ENCODE measurements around the gene GAB2.
"Not testable (repeated sequence)": the region's sequence is repeated elsewhere in the genome, so short reads cannot be mapped to it uniquely, and the experiment has no call there.

Gene GAB2

DNA sequence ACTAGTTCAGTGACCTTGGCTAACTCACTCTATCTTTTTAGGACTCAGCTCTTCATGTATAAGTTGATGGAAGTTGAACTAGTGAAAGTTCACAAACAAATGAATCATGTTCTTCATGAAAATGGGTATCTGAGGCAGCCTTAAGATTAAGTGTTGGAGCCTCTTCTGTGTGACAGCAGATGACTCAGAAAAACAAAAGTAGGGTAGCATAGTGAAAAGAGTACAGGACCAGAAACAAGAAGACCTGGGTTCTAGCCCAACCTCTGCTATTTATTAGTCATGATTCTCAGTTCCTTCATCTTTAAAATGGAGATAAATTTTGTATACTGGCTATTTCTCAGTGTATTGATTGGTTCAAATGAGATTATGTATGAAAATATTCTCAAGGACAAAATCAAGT lies 168.7 kb downstream of the GAB2 start:
- DNase-seq (ENCODE audit: low read depth) = no peak

DNA sequence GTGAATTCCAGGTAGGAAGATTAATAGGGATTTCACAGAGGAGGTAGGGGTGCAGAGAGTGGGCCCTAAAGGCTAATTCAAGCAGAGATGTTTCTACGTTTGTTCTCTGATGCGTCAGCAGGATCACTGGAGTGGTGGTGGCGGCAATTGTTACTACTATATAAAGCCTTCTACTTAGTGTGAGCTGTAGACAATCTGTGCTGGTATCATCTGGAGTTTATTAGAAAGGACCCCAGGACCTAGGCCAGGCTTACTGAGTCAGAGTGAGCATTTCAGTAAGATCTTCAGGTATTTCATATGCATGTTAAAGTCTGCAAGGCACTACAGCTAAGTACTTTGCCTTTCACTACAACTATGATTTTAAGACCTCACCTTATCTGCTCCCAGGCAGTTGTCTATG lies 169.4 kb downstream of the GAB2 start:
- no peak for DNase-seq (ENCODE audit: low read depth)

DNA sequence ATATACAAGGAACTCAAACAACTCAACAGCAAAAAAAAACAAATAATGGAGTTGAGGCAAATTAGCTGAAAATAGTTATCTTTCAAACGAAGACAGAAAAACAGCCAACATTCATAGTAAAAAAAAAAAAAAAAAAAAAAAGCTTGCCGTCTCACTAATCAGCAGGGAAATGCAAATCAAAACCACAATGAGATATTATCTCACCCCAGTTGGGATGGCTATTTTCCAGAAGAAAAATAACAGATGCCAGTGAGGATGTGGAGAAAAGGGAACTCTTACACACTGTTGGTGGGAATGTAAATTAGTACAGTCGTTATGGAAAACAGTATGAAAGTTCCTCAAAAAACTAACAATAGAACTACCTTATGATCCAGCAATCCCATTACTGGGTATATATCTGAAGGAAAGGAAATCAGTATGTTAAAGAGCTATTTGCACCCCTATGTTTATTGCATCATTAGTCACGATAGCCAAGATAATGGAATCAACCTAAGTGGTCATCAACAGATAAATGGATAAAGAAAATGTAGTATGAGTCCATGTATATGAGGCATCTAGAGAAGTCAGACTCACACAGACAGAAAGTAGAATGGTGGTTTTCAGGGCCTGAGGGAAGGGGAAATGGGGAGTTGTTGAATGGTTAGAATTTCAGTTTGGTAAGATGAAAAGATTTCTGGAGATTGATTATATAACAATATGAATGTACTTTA lies 172.9 kb downstream of the GAB2 start:
- DNase-seq (ENCODE audit: low read depth) = no peak

DNA sequence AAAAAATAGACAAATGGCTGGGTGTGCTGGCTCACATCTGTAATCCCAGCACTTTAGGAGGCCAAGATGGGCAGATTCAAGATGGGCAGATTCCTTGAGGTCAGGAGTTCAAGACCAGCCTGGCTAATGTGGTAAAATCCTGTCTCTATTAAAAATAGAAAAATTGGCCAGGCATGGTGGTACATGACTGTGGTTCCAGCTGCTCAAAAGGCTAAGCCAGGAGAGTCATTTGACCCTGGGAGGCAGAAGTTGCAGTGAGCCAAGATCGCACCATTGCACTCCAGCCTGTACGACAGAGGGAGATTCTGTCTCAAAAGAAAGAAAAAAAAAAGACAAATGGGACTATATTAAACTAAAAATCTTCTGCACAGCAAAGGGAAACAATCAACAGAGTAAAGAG lies 173.5 kb downstream of the GAB2 start:
- no peak for DNase-seq (ENCODE audit: low read depth)

DNA sequence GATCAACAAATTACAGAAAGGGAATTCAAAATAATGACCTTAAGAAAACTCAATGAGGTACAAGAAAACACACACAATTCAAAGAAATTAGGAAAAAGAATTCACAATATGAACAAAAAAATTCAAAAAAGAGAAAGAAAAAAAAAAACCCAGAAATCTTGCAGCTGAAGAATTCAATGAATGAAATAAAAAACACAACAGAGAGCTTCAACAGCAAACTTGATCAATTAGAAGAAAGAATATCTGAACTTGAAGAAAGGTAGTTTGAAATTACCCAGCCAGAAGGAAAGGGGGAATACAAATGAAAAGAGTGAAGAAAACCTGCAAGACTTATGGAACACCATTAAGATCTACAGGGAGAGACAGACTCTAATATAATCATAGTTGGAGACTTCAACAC lies 176.1 kb downstream of the GAB2 start:
- DNase-seq (ENCODE audit: low read depth) = no peak

DNA sequence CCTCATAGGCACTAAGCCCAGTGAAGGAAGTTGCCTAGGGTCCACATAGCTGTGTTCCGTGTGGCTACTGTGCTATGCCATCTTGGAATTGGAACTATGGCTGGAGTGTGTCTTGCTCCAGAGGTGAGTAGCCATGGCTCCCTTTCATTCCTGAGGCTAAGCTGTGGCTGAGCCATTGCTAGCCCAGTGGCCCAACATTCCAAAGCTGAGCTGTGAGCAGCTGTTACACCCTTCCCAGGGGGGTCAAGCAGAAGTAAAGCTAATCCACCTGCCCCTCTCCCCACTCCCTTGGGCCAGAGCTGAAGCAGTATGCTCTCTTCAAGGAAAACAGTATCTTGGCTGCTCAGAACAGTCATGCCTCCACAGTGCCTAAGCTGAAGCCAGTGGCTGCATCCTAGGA lies 177.8 kb downstream of the GAB2 start:
- no peak for DNase-seq (ENCODE audit: low read depth)

DNA sequence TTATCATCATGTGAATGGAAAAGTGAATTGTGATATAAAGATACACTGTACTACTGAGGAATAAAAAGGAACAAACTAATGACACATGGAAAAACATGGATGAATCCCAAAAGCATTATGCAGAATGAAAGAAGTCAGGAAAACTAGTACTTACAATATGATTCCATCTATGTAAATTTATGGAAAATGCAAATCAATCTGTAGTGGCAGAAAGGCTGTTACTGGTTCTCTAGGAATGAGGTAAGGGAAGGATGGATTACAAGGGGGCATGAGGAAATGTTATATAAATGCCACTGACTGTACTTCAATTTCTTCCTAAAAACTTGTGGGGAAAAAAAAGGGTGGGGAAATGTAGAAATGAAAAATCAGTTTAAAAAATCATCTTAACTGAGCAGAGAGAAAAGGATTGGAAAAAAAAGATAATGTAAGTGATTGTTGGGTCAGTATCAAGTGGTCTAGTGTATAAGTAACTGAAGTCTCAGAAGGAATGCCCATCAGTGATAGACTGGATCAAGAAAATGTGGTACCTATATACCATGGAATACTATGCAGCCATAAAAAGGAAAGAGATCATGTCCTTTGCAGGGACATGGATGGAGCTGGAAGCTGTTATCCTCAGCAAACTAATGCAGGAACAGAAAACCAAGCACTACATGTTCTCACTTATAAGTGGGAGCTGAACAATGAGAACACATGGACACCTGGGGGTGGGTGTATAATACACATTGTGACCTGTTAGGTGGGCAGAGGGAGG lies 180.2 kb downstream of the GAB2 start:
- DNase-seq (ENCODE audit: low read depth) = no peak

DNA sequence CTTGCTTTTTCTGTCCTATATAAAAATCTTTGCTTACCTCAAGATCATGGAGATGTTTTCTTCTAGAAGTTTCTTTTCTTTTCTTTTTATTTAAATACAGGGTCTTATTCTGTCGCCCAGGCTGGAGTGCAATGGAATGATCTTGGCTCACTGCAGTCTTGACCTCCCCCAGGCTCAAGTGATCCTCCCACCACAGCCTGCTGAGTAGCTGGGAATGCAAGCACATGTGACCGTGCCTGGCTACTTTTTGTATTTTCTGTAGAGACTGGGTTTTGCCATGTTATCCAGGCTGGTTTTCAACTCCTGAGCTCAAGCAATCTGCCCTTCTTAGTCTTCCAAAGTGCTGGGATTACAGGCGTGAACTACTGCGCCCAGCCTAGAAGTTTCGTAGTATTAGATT lies 183.6 kb downstream of the GAB2 start:
- DNase-seq (ENCODE audit: low read depth) = no peak

DNA sequence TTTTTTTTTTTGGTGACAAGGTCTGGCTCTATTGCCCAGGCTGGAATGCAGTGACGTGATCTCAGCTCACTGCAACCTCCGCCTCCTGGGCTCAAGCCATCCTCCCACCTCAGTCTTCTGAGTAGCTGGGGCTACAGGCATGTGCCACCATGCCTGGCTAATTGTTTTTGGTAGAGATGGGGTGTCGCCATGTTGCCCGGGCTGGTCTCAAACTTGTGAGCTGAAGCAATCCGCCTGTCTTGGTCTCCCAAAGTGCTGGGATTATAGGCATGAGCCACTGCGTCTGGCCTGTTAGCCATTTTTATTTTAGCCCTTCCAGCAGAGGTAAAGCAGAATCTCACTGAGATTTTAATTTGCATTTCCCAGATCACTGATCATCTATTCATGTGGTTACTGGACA lies 184.6 kb downstream of the GAB2 start:
- not testable (repeated sequence) for DNase-seq (ENCODE audit: low read depth)

DNA sequence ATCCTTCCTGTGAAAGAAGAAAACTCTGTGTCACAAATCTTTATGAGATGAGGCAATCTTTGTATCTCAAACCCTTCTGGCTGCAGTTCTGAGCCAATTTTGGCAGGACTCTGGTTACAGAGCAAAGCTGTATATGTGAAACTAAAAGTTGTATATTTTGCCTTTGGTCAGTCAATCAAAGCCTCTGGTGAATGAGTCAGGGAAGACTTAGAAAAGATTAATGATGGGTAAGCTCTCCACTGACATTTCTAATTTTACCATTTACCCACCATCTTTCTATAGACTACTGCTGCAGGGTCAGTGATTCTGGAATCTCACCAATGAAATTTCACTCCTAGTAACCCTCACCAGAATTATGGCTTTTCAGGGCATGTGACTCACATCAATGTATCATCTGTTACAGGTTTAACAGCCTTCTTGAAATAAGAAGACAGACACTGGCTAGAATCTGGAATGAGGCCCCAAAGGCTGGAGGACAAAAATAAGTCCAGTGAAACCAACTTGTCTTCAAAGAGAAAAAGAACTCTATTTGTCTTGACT lies 185.6 kb downstream of the GAB2 start:
- no peak for DNase-seq (ENCODE audit: low read depth)

DNA sequence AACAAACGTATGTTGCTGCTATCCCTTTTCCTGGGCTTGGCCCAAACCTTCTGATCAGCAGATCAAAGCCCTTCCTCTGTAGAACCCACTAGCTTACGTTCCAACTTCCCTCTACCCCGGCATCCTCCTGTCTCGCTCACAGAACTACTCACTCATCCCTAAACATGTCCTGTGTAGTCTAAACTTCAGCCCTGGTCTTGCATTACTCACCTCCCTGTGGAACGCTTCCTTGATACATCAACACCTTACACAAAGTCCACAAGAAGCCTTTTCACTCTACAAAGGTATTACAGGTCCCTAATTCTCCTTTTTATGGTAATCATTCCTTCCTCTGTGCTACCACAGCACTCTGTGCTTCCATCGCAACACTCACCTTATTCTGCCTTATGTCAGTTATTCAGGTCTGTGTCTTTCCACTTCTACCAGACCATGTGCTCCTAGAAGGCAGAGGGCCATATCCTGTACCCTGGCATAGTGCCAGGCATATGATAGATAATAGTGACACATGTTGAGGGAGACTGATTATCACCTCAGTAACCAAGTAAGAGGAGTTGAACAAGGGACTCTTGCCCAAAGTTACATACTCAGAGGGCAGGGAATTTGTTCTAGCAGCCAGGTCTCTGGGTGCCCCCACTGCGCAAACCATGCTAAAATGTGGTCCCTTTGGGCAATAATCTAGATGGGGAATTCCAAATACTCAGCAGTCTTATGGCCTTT lies 187.3 kb downstream of the GAB2 start:
- no peak for DNase-seq (ENCODE audit: low read depth)

DNA sequence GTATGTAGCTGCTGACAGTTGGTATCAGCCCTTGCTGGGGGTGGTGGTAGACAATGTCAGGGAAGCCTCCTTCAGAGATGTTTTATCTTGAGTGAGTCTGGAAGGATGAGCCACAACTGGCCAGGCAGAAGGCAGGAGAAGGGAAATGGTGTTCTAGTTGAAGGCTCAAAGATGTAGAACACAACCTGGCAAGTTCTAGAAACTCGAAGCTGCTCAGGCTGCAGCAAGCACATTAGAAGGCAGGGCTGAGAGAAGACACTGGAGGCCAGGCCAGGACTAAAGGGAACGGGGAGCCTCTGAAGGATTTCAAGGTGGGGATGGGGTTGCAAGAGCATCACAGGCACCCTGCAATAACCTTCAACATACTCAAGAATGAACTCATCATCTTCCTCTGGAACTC lies 188.5 kb downstream of the GAB2 start:
- no peak for DNase-seq (ENCODE audit: low read depth)

DNA sequence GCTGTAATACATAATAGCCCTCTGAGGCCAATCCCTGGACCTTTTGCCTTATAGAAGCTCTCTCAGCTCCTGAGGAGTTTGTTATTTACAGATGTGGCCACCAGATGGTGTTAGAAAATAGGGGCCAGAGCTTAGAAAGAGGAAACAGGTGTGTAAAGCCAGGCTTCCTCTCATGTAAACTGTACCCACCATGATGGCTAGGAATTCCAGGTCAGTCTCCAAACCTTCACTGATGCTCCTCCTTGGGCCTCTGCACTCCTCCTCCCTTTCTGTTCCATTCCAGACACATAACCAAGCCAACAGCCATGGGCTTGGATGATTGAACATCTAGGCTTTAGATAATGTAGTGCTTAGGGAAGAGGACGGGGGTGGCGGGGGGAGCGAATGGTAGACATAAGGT lies 189.2 kb downstream of the GAB2 start:
- no peak for DNase-seq (ENCODE audit: low read depth)

DNA sequence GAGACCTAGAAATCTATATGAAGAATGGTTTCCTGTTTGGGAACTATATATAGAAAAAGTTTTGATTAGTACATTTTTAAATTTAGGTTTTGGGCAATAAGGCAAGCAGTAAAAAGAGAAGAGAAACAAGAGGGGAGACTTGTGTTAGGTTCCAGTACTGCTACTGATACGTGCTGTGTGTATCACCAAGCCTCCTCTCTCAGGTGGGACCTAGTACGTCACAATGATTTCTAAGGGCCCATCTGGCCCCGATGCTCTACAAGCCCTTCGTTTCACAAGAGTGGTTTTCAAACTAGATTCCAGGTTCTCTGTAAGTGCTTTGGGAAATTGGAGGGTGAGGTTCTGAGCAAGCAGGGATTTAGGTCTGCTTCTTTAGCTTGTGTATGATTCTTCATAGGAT lies 189.7 kb downstream of the GAB2 start:
- DNase-seq (ENCODE audit: low read depth) = no peak

DNA sequence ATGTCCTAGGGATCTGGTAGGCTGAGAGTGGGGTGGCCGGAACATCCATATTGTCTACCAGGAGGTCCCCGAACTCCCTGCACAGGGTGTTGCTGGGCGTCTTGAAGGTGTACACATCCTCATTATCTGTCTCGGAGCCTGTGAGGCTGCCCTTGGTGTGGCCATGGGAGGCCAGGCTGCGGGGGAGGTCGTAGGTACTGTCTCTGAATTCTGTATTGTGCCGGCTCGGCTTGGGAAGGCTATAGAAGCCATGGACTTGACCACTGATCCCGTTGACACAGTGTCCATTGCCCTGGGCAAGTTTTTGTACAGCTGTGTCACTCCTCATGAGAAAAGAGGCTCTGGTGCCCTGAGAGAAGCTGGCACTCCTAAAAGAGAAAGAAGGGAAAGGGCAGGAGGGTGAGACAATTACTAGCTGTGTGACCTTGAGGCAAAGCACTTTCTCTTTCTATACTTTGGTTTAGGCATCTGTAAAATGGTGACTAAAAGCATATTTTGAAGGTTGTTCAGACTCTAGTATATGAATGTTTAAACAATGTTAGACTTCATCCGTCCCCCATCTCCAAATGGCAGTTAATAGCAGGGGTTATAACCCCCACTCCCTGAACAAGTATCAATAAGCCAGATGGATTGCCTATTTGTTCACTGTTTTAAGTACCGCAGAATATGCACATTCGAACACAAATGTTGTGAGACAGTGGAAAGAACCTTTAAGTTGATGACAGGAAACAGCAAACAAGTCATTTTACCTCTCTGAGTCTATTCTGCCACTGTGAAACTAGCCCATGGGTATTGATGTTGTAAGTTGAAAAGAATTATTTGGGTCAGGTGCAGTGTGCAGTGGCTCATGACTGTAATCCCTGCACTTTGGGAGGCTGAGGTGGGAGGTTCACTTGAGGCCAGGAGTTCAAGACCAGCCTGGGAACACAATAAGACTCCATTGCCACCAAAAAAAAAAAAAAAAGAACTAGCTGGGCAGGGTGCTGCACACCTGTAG lies 190.6 kb downstream of the GAB2 start:
- no peak for DNase-seq (ENCODE audit: low read depth)

DNA sequence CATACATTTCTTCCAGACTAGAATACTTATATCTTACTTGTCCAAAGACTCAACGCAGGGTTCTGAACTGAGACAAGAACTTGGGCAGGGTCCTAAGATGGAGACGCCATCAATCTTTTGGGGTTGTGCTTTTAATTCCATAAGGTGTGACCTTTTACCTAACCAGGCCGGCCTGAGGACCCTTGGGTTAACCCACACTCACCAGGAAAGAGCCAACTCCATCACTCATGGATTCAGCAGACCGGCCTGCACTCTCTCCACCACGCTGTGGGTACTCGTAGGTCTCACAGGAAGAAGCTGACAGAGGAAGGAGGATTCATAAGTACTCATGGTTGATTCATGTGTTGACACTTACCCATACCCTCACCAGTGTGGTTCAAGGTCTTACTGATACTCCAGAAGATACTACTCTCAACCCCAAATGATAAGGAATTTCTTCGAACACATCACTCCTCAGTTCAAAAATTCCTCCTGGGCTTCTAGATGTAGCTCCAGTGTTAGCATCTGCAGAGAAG lies 192.7 kb downstream of the GAB2 start:
- no peak for DNase-seq (ENCODE audit: low read depth)

DNA sequence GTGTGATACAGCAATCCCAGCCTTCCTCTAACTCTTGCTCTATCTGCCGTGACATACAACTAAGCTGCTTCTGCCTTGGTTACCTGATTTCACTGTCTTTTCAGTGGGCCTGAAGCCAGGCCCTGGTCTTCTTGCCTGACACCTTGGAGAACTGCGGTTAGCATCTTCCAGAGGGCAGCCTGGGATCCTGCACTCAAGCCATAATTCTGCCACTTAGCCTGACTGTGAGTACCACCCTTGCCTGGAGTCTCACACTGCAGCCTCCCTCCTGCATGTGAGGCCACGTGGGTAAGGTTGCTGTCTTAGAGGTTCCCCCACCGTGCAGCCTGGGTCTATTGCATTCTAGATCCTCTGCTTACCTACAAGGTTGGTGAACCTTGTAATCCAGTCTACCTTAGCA lies 193.1 kb downstream of the GAB2 start:
- no peak for DNase-seq (ENCODE audit: low read depth)

DNA sequence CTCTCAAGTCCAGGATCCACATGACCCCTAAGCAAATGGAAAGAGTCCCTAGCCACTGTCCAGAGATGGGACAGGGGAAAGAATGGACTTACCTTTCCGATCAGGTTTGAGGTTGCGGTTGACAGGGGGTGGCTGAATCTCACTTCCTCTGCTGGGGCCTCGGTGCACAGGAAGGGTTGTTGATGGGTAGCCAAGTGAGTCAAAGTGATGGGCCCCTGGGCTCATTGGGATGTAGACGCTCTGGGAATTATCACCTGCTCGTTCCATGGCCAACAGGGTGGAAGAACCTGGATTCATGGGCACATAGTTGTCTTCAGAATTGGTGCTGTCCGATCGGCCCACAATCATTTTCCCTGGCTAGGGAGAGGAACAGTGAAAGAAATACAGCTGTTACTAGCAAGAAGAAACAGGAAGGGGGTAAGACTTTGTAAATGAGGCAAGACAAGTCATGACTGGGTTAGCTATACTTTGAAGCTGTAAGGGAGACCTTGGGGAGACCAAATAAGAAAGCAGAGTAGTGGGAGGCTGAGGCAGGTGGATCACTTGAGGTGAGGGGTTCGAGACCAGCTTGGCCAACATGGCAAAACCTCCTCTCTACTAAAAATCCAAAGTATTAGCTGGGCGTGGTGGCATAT lies 194.2 kb downstream of the GAB2 start:
- no peak for DNase-seq (ENCODE audit: low read depth)

DNA sequence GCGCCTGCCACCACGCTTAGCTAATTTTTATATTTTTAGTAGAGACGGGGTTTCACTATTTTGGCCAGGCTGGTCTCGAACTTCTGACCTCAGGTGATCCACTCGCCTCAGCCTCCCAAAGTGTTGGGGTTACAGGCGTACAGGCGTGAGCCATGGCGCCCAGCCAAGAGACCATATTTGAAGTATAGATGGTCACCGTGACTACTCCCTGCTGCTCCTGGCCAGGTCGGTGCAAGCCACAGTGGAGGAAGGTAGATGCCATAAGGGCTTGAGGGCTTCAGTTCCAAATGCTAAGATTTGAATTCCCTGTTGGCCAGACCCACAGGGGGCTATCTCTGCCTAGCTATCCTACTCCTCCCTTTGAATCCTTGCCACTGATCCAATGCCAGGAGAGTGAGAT lies 194.9 kb downstream of the GAB2 start:
- not testable (repeated sequence) for DNase-seq (ENCODE audit: low read depth)

DNA sequence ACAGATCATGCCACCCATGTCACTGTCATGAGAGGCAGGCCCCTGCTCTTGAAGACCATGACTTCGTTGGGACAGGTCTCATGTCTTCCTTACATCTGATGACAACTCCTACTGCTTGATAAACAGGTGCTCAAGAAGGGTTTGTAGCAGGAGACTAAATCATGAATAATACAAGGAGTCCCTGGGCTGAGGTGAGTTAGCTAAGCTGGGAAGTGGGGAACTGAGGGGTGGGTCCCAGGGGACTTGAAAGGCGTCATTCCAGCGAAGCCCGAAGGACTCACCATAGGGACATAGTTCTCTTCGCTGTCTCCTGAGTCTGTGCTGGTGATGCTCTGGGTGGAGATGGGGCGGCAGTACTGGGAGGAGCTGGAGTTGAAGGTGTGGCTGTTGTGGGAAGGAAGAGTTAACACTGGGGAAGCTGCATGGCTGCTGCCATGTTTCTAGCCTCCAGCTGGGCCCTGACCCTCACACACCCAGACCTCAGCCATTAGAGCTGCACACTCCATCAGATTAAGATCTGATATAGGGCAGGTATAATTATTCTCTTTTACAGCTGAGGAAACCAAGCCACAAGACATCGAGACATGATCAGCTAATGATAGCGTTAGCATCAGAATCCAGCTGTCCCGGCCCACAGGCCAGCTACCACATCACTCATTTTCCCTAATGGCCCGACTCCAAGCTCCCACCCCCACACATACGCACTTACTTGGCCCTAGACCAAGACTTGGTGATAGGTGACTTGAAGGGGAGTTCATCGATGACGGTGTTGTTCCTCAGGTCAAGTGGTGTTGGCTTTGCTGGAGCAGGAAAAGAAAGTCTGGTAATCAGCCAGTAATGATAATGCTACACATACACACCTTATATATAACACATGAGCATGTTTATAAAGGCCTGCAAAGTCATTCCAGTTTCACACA lies 196.0 kb downstream of the GAB2 start:
- no peak for DNase-seq (ENCODE audit: low read depth)

Data from activated T-cell treated with anti-CD3 and anti-CD28 coated beads for 1 hour (primary cell).